ENCODE data around the gene SCRN2.

Gene SCRN2

GRCh38 chr17:47840742-47841487 is at the start of gene SCRN2:
Gene SCRN2 (minus strand): TSS chr17:47841273. CDS start chr17:47840843, 430 bp downstream.
- DNase-seq, result peak; percentile 98

GRCh38 chr17:47889734-47890529 is 48.9 kb upstream of the SCRN2 start:
- peak; percentile 94 for DNase-seq

GRCh38 chr17:47888293-47888692 is 47.2 kb upstream of the SCRN2 start:
- DNase-seq, result no peak

- no peak for DNase-seq
These were observed 44.0 kb upstream of the SCRN2 start for GRCh38 chr17:47884905-47885730.

GRCh38 chr17:47884427-47884740 is 43.3 kb upstream of the SCRN2 start:
- no peak for DNase-seq

- DNase-seq, result no peak
These were observed 42.7 kb upstream of the SCRN2 start for GRCh38 chr17:47883589-47884426.

- no peak for DNase-seq
These were observed 41.9 kb upstream of the SCRN2 start for GRCh38 chr17:47882695-47883588.

- no peak for DNase-seq
These were observed 41.2 kb upstream of the SCRN2 start for GRCh38 chr17:47882247-47882646.

GRCh38 chr17:47879776-47880454 is 38.8 kb upstream of the SCRN2 start:
- DNase-seq, result no peak

GRCh38 chr17:47879028-47879585 is 38.0 kb upstream of the SCRN2 start:
- DNase-seq, result no peak

GRCh38 chr17:47878203-47879027 is 37.3 kb upstream of the SCRN2 start:
- DNase-seq, result no peak

- no peak for DNase-seq
These were observed 36.4 kb upstream of the SCRN2 start for GRCh38 chr17:47877368-47878034.

- no peak for DNase-seq
These were observed 34.2 kb upstream of the SCRN2 start for GRCh38 chr17:47875011-47875985.

GRCh38 chr17:47873200-47874090 is 32.4 kb upstream of the SCRN2 start:
- no peak for DNase-seq

- no peak for DNase-seq
These were observed 31.6 kb upstream of the SCRN2 start for GRCh38 chr17:47872651-47873161.

- no peak for DNase-seq
These were observed 31.1 kb upstream of the SCRN2 start for GRCh38 chr17:47872019-47872650.

Measured in activated CD4-positive, CD25-positive, alpha-beta regulatory T cell treated with anti-CD3 and anti-CD28 coated beads, Interleukin-2, amount 50 U/mL, for 72 hours (primary cell).